SK-N-SH (cell line): Measurements from ENCODE around the gene COX7B2. TPM values are rescaled to one million over a fixed set of nuclear protein-coding genes. Genes with fewer than 3 reads are reported as not detected.

Experiments used
- CTCF ChIA-PET: fragments of 300-600, 350-600 bp; formaldehyde crosslinking; extraction: SDS; loops from one replicate; lab custom pipeline; 2021; lab: Yijun Ruan, JAX
- POLR2A ChIA-PET: fragments of 350-600 bp; sonication (Branson Sonifier 250); formaldehyde crosslinking; extraction: SDS; loops from one replicate; lab custom pipeline; 2020; ENCODE audit warnings: antibody characterized with exemption, inconsistent platforms; lab: Yijun Ruan, JAX
- DNase-seq: peaks from one replicate; pipeline ENCODE4 v3.0.0; 2012
- H2AFZ ChIP-seq: fragments of 200-600 bp; sonication (generic); 2 replicates; pipeline ENCODE4 v1.8.1; 2016; ENCODE audit warnings: antibody characterized with exemption, mild to moderate bottlenecking, low read depth
- H3F3A ChIP-seq: fragments of 200-600 bp; sonication (generic); replicated peaks from 2 replicates; pipeline ENCODE3; 2016; ENCODE audit warnings: antibody characterized with exemption, mild to moderate bottlenecking; ENCODE audit not compliant: insufficient read depth
- H3K27ac ChIP-seq, 2 experiments: fragments of 200-500 bp in 1 of 2; fragments of 200-600 bp in 1 of 2; sonication (Bioruptor generic) in 1 of 2; sonication (generic), shearing (Covaris generic) in 1 of 2; 2 replicates each; pipeline versions ENCODE4 v1.5.1 to v1.6.1; 2014 to 2016; ENCODE audit warnings: low read depth in 2 of 2, inconsistent platforms in 1 of 2, low read length in 1 of 2, mild to moderate bottlenecking in 1 of 2, mixed read lengths in 1 of 2
- H3K27me3 ChIP-seq: fragments of 200-600 bp; sonication (generic), shearing (Covaris generic); 2 replicates; pipeline ENCODE4 v1.6.1; 2016; ENCODE audit warnings: mixed run types; ENCODE audit not compliant: insufficient read depth
- H3K36me3 ChIP-seq, 2 experiments: fragments of 200-500 bp in 1 of 2; fragments of 200-600 bp in 1 of 2; sonication (Bioruptor generic) in 1 of 2; sonication (generic) in 1 of 2; replicated peaks in 1 of 2; 2 replicates each; pipeline versions ENCODE3 to v1.5.1; 2014 to 2016; ENCODE audit warnings: low read length in 1 of 2, mild to moderate bottlenecking in 1 of 2; ENCODE audit not compliant: insufficient read depth in 2 of 2, control insufficient read depth in 1 of 2
- H3K4me1 ChIP-seq, 2 experiments: fragments of 200-500 bp in 1 of 2; fragments of 200-600 bp in 1 of 2; sonication (Bioruptor generic) in 1 of 2; sonication (generic), shearing (Covaris generic) in 1 of 2; 2 replicates each; pipeline versions ENCODE4 v1.5.1 to v1.6.1; 2014 to 2016; ENCODE audit warnings: low read depth in 1 of 2, low read length in 1 of 2, mixed run types in 1 of 2; ENCODE audit not compliant: insufficient read depth in 2 of 2, control insufficient read depth in 1 of 2
- H3K4me2 ChIP-seq: fragments of 200-600 bp; sonication (generic), shearing (Covaris generic); 2 replicates; pipeline ENCODE4 v1.6.1; 2017; ENCODE audit warnings: mixed run types
- H3K4me3 ChIP-seq, 2 experiments: fragments of 200-500 bp in 1 of 2; fragments of 200-600 bp in 1 of 2; sonication (Bioruptor generic) in 1 of 2; sonication (generic), shearing (Covaris generic) in 1 of 2; 2 replicates each; pipeline versions ENCODE4 v1.5.1 to v1.8.1; 2014 to 2016; ENCODE audit warnings: low read depth in 2 of 2, inconsistent platforms in 1 of 2, low read length in 1 of 2, mild to moderate bottlenecking in 1 of 2, mixed read lengths in 1 of 2, moderate library complexity in 1 of 2
- H3K79me2 ChIP-seq: fragments of 200-600 bp; sonication (generic); 2 replicates; pipeline ENCODE4 v1.8.1; 2017; ENCODE audit warnings: mild to moderate bottlenecking; ENCODE audit not compliant: insufficient read depth
- H3K9ac ChIP-seq: fragments of 200-600 bp; sonication (generic); 2 replicates; pipeline ENCODE4 v1.6.1; 2017; ENCODE audit warnings: mixed run types
- H3K9me2 ChIP-seq: fragments of 200-600 bp; sonication (generic); 2 replicates; pipeline ENCODE4 v1.6.1; 2017; ENCODE audit warnings: mixed run types
- H3K9me3 ChIP-seq: fragments of 200-600 bp; sonication (generic); 2 replicates; pipeline ENCODE4 v1.6.1; 2017; ENCODE audit warnings: mixed run types, mild to moderate bottlenecking, moderate library complexity
- H4K20me1 ChIP-seq: fragments of 200-600 bp; sonication (generic); 2 replicates; pipeline ENCODE4 v1.6.1; 2017; ENCODE audit warnings: mild to moderate bottlenecking, mixed run types; ENCODE audit not compliant: insufficient read depth
- CHD2 ChIP-seq: fragments of 150-350 bp; IDR thresholded peaks from 2 replicates; pipeline ENCODE4 v1.6.1; 2018; ENCODE audit warnings: low read length; ENCODE audit not compliant: partially characterized antibody
- ELF1 ChIP-seq: IDR thresholded peaks from 2 replicates; pipeline ENCODE4 v1.4.0; 2012
- FOSL2 ChIP-seq: IDR thresholded peaks from 2 replicates; pipeline ENCODE4 v1.4.0; 2012; ENCODE audit warnings: low read depth, mild to moderate bottlenecking, moderate library complexity, borderline replicate concordance
- GABPA ChIP-seq: IDR thresholded peaks from 2 replicates; pipeline ENCODE4 v1.4.0; 2012; ENCODE audit warnings: low read depth, mild to moderate bottlenecking
- GATA2 ChIP-seq: sonication (generic); formaldehyde crosslinking; IDR thresholded peaks from 2 replicates; pipeline ENCODE4 v1.5.0; 2020; ENCODE audit warnings: mild to moderate bottlenecking, missing genetic modification reagents
- MEF2A ChIP-seq: IDR thresholded peaks from 2 replicates; pipeline ENCODE4 v1.4.0; 2012; ENCODE audit warnings: low read depth, borderline replicate concordance
- MXI1 ChIP-seq: IDR thresholded peaks from 2 replicates; pipeline ENCODE4 v1.6.1; 2012; ENCODE audit warnings: mild to moderate bottlenecking, low read depth, low read length, improper control_type of control experiment
- RAD21 ChIP-seq: IDR thresholded peaks from 2 replicates; pipeline ENCODE4 v1.6.1; 2012; ENCODE audit warnings: mild to moderate bottlenecking, low read length
- RCOR1 ChIP-seq: fragments of 150-350 bp; IDR thresholded peaks from 2 replicates; pipeline ENCODE4 v1.6.1; 2017; ENCODE audit warnings: antibody characterized with exemption, low read length
- RFX5 ChIP-seq: IDR thresholded peaks from 2 replicates; pipeline ENCODE4 v1.6.1; 2012; ENCODE audit warnings: mild to moderate bottlenecking, improper control_type of control experiment, low read length
- SIN3A ChIP-seq: IDR thresholded peaks from 2 replicates; pipeline ENCODE4 v1.6.1; 2012; ENCODE audit warnings: low read depth, mild to moderate bottlenecking, low read length, moderate library complexity, borderline replicate concordance
- TEAD4 ChIP-seq: IDR thresholded peaks from 2 replicates; pipeline ENCODE4 v1.4.0; 2012; ENCODE audit warnings: mild to moderate bottlenecking, borderline replicate concordance; ENCODE audit not compliant: insufficient read depth
- YY1 ChIP-seq: IDR thresholded peaks from 2 replicates; pipeline ENCODE4 v1.4.0; 2012; ENCODE audit warnings: low read depth, mild to moderate bottlenecking
- WGBS: methylation state at CpG from one replicate; pipeline ENCODE4 v1.1.6; 2017; ENCODE audit warnings: low lambda C conversion rate; 5-methylcytosine and 5-hydroxymethylcytosine counted together
- polyA plus RNA-seq, 3 experiments: library from polyadenylated mRNA; depleted of rRNA; stranded (reverse); fragments of >200 nt; gene quantifications; 2 replicates each; pipeline ENCODE4 v1.2.3, GENCODE V29; 2012
- TF ChIP-seq, protein P1 (sequence below): IDR thresholded peaks from 2 replicates; pipeline ENCODE4 v1.6.1; 2012; ENCODE audit warnings: mild to moderate bottlenecking, low read depth, low read length, moderate library complexity
- TF ChIP-seq, protein P2 (sequence below): IDR thresholded peaks from 2 replicates; pipeline ENCODE4; 2012
- TF ChIP-seq, protein P3 (sequence below): fragments of 150-350 bp; IDR thresholded peaks from 2 replicates; pipeline ENCODE4 v1.6.1; 2017; ENCODE audit warnings: antibody characterized with exemption, low read length, low read depth, borderline replicate concordance
- TF ChIP-seq, protein P4 (sequence below): fragments of 200-600 bp; sonication (generic); IDR thresholded peaks from 2 replicates; pipeline ENCODE4 v1.6.1; 2017; ENCODE audit warnings: antibody characterized with exemption, mild to moderate bottlenecking, moderate library complexity
- TF ChIP-seq, protein P5 (sequence below): fragments of 150-350 bp; IDR thresholded peaks from 2 replicates; pipeline ENCODE4 v1.6.1; 2016; ENCODE audit warnings: mild to moderate bottlenecking, low read depth, low read length
- TF ChIP-seq, protein P6 (sequence below): IDR thresholded peaks from 2 replicates; pipeline ENCODE4 v1.4.0; 2012; ENCODE audit warnings: low read depth, borderline replicate concordance

COX7B2 gene
- polyA plus RNA-seq, 1 of the 3 experiments (the other 2 are of a cell fraction), result not detected

DNA sequence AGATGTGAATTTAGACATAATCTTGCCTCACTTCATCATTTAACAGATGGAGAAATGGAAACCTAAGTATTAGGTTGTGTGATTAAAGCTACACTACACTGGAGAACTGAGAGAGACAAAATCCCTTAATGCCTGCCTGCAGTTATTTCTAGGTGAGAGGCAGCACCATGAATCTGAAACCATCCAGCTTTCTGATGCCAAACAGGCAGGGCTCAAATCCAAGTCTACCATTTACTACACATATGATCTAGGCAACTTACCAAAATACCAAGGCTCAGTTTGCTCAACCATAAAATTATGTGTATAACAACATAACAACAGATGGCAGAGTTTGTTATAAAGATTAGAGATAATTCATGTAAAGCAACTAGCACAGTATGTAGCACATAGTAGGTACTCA is 45.6 kb upstream of the COX7B2 start (continued):
- TF ChIP-seq, protein P1, sequence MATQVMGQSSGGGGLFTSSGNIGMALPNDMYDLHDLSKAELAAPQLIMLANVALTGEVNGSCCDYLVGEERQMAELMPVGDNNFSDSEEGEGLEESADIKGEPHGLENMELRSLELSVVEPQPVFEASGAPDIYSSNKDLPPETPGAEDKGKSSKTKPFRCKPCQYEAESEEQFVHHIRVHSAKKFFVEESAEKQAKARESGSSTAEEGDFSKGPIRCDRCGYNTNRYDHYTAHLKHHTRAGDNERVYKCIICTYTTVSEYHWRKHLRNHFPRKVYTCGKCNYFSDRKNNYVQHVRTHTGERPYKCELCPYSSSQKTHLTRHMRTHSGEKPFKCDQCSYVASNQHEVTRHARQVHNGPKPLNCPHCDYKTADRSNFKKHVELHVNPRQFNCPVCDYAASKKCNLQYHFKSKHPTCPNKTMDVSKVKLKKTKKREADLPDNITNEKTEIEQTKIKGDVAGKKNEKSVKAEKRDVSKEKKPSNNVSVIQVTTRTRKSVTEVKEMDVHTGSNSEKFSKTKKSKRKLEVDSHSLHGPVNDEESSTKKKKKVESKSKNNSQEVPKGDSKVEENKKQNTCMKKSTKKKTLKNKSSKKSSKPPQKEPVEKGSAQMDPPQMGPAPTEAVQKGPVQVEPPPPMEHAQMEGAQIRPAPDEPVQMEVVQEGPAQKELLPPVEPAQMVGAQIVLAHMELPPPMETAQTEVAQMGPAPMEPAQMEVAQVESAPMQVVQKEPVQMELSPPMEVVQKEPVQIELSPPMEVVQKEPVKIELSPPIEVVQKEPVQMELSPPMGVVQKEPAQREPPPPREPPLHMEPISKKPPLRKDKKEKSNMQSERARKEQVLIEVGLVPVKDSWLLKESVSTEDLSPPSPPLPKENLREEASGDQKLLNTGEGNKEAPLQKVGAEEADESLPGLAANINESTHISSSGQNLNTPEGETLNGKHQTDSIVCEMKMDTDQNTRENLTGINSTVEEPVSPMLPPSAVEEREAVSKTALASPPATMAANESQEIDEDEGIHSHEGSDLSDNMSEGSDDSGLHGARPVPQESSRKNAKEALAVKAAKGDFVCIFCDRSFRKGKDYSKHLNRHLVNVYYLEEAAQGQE, result no peak

DNA sequence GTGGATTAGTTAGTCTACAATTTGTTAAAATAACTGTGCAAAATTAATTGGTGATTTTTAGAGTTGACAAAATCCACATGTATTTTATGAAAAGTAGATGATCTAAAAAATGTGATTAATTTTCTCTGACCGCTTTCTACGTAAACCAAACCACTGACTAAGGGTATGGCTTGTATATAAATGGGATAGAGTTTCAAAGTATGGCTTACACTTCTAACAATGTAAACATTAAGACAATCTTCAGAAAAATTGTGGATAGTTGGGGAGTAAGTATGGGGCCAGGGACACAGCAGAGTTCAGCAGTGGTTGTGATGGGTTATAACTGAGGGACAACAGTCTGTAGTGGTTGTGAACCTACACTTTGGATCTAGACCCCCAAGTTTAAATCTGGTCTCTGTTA is 44.5 kb upstream of the COX7B2 start:
- Histone ChIP-seq H3K4me2 (no peak overlapping the region), H3F3A (no peaks in the 10 kb centered on the region), H3K27me3 (no peaks in the 10 kb centered on the region), H3K4me3 (no peak overlapping the region), H3K27ac (no peak overlapping the region), H2AFZ (no peak overlapping the region), H3K36me3 (no peaks in the 10 kb centered on the region), H3K9me2 (no peaks in the 10 kb centered on the region), H3K9ac (no peak overlapping the region), H3K79me2 (no peaks in the 10 kb centered on the region), H4K20me1 (no peaks in the 10 kb centered on the region)
- WGBS, result 5% methylated on average over 2 of the region's 2 CpGs
- POLR2A ChIA-PET, result no interaction called here
- DNase-seq, result no peak
- CTCF ChIA-PET, result no interaction called here
- TF ChIP-seq, protein P2, sequence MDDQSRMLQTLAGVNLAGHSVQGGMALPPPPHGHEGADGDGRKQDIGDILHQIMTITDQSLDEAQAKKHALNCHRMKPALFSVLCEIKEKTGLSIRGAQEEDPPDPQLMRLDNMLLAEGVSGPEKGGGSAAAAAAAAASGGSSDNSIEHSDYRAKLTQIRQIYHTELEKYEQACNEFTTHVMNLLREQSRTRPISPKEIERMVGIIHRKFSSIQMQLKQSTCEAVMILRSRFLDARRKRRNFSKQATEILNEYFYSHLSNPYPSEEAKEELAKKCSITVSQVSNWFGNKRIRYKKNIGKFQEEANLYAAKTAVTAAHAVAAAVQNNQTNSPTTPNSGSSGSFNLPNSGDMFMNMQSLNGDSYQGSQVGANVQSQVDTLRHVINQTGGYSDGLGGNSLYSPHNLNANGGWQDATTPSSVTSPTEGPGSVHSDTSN, result no peak
- TF ChIP-seq ELF1 (no peak), GATA2 (CRISPR knock-in tag) (no peak), TEAD4 (no peak), MXI1 (no peak), RFX5 (no peak), FOSL2 (no peak), CHD2 (no peak), YY1 (no peak), SIN3A (no peak), MEF2A (no peak), RAD21 (no peak), GABPA (no peak), RCOR1 (no peak)
- TF ChIP-seq, protein P3, sequence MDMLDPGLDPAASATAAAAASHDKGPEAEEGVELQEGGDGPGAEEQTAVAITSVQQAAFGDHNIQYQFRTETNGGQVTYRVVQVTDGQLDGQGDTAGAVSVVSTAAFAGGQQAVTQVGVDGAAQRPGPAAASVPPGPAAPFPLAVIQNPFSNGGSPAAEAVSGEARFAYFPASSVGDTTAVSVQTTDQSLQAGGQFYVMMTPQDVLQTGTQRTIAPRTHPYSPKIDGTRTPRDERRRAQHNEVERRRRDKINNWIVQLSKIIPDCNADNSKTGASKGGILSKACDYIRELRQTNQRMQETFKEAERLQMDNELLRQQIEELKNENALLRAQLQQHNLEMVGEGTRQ, result no peak
- TF ChIP-seq, protein P4, sequence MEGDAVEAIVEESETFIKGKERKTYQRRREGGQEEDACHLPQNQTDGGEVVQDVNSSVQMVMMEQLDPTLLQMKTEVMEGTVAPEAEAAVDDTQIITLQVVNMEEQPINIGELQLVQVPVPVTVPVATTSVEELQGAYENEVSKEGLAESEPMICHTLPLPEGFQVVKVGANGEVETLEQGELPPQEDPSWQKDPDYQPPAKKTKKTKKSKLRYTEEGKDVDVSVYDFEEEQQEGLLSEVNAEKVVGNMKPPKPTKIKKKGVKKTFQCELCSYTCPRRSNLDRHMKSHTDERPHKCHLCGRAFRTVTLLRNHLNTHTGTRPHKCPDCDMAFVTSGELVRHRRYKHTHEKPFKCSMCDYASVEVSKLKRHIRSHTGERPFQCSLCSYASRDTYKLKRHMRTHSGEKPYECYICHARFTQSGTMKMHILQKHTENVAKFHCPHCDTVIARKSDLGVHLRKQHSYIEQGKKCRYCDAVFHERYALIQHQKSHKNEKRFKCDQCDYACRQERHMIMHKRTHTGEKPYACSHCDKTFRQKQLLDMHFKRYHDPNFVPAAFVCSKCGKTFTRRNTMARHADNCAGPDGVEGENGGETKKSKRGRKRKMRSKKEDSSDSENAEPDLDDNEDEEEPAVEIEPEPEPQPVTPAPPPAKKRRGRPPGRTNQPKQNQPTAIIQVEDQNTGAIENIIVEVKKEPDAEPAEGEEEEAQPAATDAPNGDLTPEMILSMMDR, result no peak
- TF ChIP-seq, protein P5, sequence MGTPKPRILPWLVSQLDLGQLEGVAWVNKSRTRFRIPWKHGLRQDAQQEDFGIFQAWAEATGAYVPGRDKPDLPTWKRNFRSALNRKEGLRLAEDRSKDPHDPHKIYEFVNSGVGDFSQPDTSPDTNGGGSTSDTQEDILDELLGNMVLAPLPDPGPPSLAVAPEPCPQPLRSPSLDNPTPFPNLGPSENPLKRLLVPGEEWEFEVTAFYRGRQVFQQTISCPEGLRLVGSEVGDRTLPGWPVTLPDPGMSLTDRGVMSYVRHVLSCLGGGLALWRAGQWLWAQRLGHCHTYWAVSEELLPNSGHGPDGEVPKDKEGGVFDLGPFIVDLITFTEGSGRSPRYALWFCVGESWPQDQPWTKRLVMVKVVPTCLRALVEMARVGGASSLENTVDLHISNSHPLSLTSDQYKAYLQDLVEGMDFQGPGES, result no peak
- TF ChIP-seq, protein P6, sequence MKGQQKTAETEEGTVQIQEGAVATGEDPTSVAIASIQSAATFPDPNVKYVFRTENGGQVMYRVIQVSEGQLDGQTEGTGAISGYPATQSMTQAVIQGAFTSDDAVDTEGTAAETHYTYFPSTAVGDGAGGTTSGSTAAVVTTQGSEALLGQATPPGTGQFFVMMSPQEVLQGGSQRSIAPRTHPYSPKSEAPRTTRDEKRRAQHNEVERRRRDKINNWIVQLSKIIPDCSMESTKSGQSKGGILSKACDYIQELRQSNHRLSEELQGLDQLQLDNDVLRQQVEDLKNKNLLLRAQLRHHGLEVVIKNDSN, result no peak
- TF ChIP-seq, all 33 proteins: peak for 0
- Histone ChIP-seq H3K4me1 (no peaks in the 10 kb centered on the region), H3K9me3 (no peaks in the 10 kb centered on the region)
